NCI-H2107 treated with DMSO at 0.1 percent for 48 hours (cell line): ENCODE results near the gene CACNA1B.
"Not testable (repeated sequence)": the region's sequence is repeated elsewhere in the genome, so short reads cannot be mapped to it uniquely, and the experiment has no call there.

Source experiments
- DNase-seq: peaks from one replicate; lab custom pipeline; 2025; ENCODE audit not compliant: unreplicated experiment; lab: John Stamatoyannopoulos, UW

Gene CACNA1B

GRCh38 chr9:138095813-138096518 lies 218.4 kb downstream of the CACNA1B start:
- no peak for DNase-seq

GRCh38 chr9:138096519-138096845 lies 218.9 kb downstream of the CACNA1B start:
- no peak for DNase-seq

GRCh38 chr9:138097501-138097991 lies 220.0 kb downstream of the CACNA1B start:
- DNase-seq, result no peak

- no peak for DNase-seq
Observed at GRCh38 chr9:138098116-138098907, 220.7 kb downstream of the CACNA1B start.

- no peak for DNase-seq
Observed at GRCh38 chr9:138098908-138099791, 221.6 kb downstream of the CACNA1B start.

GRCh38 chr9:138099803-138100598 lies 222.4 kb downstream of the CACNA1B start:
- no peak for DNase-seq

- no peak for DNase-seq
Observed at GRCh38 chr9:138100711-138101350, 223.2 kb downstream of the CACNA1B start.

- no peak for DNase-seq
Observed at GRCh38 chr9:138101444-138102234, 224.1 kb downstream of the CACNA1B start.

- no peak for DNase-seq
Observed at GRCh38 chr9:138102246-138103051, 224.9 kb downstream of the CACNA1B start.

- DNase-seq, result no peak
Observed at GRCh38 chr9:138103111-138103848, 225.7 kb downstream of the CACNA1B start.

GRCh38 chr9:138103849-138104206 lies 226.2 kb downstream of the CACNA1B start:
- no peak for DNase-seq

GRCh38 chr9:138104251-138105122 lies 226.9 kb downstream of the CACNA1B start:
- no peak for DNase-seq

GRCh38 chr9:138105123-138105415 lies 227.5 kb downstream of the CACNA1B start:
- DNase-seq, result no peak

- no peak for DNase-seq
Observed at GRCh38 chr9:138105561-138106505, 228.3 kb downstream of the CACNA1B start.

GRCh38 chr9:138107039-138107438 lies 229.5 kb downstream of the CACNA1B start:
- DNase-seq, result not testable (repeated sequence)

- no peak for DNase-seq
Observed at GRCh38 chr9:138111607-138112006, 234.0 kb downstream of the CACNA1B start.
